PC-9 (cell line): Measurements from ENCODE around the gene PLPP3. TPM values are rescaled to one million over a fixed set of nuclear protein-coding genes. Genes with fewer than 3 reads are reported as not detected.

ENCODE experiments used
- Bru-seq: library from RNA; stranded (reverse); fragments of 400-500 nt; gene quantifications from one replicate; lab custom pipeline; 2021; lab: Mats Ljungman, UMichigan
- BruChase-seq, 2 experiments: library from RNA; stranded (reverse); fragments of 400-500 nt; gene quantifications; one replicate each; lab custom pipeline; 2021; lab: Mats Ljungman, UMichigan
- BruUV-seq: library from RNA; stranded (reverse); fragments of 400-500 nt; replicated peaks from 2 replicates; lab custom pipeline; 2021; lab: Mats Ljungman, UMichigan
- CTCF ChIA-PET: fragments of 300-600 bp; sonication (Branson Sonifier 250); formaldehyde crosslinking; loops from one replicate; lab custom pipeline; 2022; ENCODE audit warnings: antibody characterized with exemption; lab: Charles Lee
- POLR2A ChIA-PET: fragments of 300-600 bp; sonication (Branson Sonifier 250); formaldehyde crosslinking; loops from one replicate; lab custom pipeline; 2022; ENCODE audit warnings: antibody characterized with exemption; ENCODE audit not compliant: unreplicated experiment; lab: Charles Lee
- DNase-seq, 2 experiments: peaks; one replicate each; pipeline versions ENCODE4 v3.0.0 to v3.0.0-alpha.2; 2015 to 2022; ENCODE audit warnings: mixed read lengths in 1 of 2
- H2AFZ ChIP-seq: fragments of 200-600 bp; sonication (generic); 2 replicates; pipeline ENCODE4 v1.8.1; 2017; ENCODE audit warnings: antibody characterized with exemption
- H3F3A ChIP-seq: fragments of 200-600 bp; sonication (generic); 2 replicates; pipeline ENCODE4 v1.8.1; 2017; ENCODE audit warnings: antibody characterized with exemption, mild to moderate bottlenecking, low read depth; ENCODE audit not compliant: insufficient read depth
- H3K27ac ChIP-seq: fragments of 200-600 bp; sonication (generic); 2 replicates; pipeline ENCODE4 v1.6.1; 2016; ENCODE audit warnings: mixed run types
- H3K27me3 ChIP-seq: fragments of 200-600 bp; sonication (generic); 2 replicates; pipeline ENCODE4 v1.6.1; 2016; ENCODE audit warnings: low read depth, mixed run types; ENCODE audit not compliant: insufficient read depth
- H3K36me3 ChIP-seq: fragments of 200-600 bp; sonication (generic); 2 replicates; pipeline ENCODE4 v1.6.1; 2016; ENCODE audit warnings: low read depth, mixed run types
- H3K4me1 ChIP-seq: fragments of 200-600 bp; sonication (generic); replicated peaks from 2 replicates; pipeline ENCODE4 v1.6.1; 2016; ENCODE audit warnings: mixed run types; ENCODE audit not compliant: insufficient read depth
- H3K4me2 ChIP-seq: fragments of 200-600 bp; sonication (generic); 2 replicates; pipeline ENCODE4 v1.6.1; 2017; ENCODE audit warnings: mixed run types
- H3K4me3 ChIP-seq: fragments of 200-600 bp; sonication (generic); 2 replicates; pipeline ENCODE4 v1.6.1; 2016; ENCODE audit warnings: mixed run types
- H3K79me2 ChIP-seq: fragments of 200-600 bp; sonication (generic); 2 replicates; pipeline ENCODE4 v1.6.1; 2017; ENCODE audit warnings: low read depth, mixed run types
- H3K9me2 ChIP-seq: fragments of 200-600 bp; sonication (generic); 2 replicates; pipeline ENCODE4 v1.8.1; 2017; ENCODE audit warnings: mild to moderate bottlenecking; ENCODE audit not compliant: insufficient read depth
- H3K9me3 ChIP-seq: fragments of 200-600 bp; sonication (generic); 2 replicates; pipeline ENCODE4 v1.8.1; 2016; ENCODE audit warnings: low read depth; ENCODE audit not compliant: insufficient read depth
- H4K20me1 ChIP-seq: fragments of 200-600 bp; sonication (generic); 2 replicates; pipeline ENCODE4 v1.8.1; 2017; ENCODE audit not compliant: insufficient read depth
- CTCF ChIP-seq: fragments of 200-600 bp; sonication (generic); conservative IDR thresholded peaks from 2 replicates; pipeline ENCODE4 v1.6.1; 2017; ENCODE audit warnings: mixed run types, antibody characterized with exemption, mild to moderate bottlenecking, moderate library complexity
- EZH2 ChIP-seq: fragments of 200-600 bp; sonication (generic); IDR thresholded peaks from 2 replicates; pipeline ENCODE4 v1.8.0; 2017; ENCODE audit warnings: antibody characterized with exemption, low read depth
- intact Hi-C: fragments of 100-400 bp; cut with micrococcal nuclease; formaldehyde crosslinking; loops from one replicate; pipeline ENCODE4 v1.10.0; 2022; ENCODE audit not compliant: unreplicated experiment
- long read RNA-seq: library from polyadenylated mRNA; stranded (forward); transcript quantifications from one replicate; pipeline ENCODE4 v2.0.0, GENCODE V29; 2022
- total RNA-seq: library from RNA; stranded (reverse); gene quantifications from 2 replicates; pipeline ENCODE4 v1.2.3, GENCODE V29; 2021

Gene PLPP3
- total RNA-seq = 16.5 and 22.4 TPM in 2 replicates
- Bru-seq, nascent RNA = percentile 86 among the genes with signal in this experiment
- BruChase-seq, experiment 1, labeled RNA remaining after a 2-hour chase = percentile 79 among the genes with signal in this experiment
- BruChase-seq, experiment 2, labeled RNA remaining after a 6-hour chase = percentile 77 among the genes with signal in this experiment
- long read RNA-seq, transcript PLPP3-201 (6 exons, 3,292 nt) = major isoform, 14 of 26 reads
- long read RNA-seq, transcript PLPP3-204 (3 exons, 696 nt) = minor isoform, 6 of 26 reads
- long read RNA-seq, partial matches to known transcripts = 0 of 26 reads
- long read RNA-seq, other reads (novel, unspliced or antisense) = 5 of 26 reads

- Histone ChIP-seq H3K79me2 (peaks cover 50% of the 10 kb centered on the region), H3K27me3 (no peaks in the 10 kb centered on the region), H3K4me3 (peak within 1 kb of the TSS; percentile 87), H4K20me1 (no peaks in the 10 kb centered on the region; the same call in 1 of the 2 replicates), H3K9me3 (no peaks in the 10 kb centered on the region), H2AFZ (peak within 1 kb of the TSS; percentile 96), H3K4me1 (peaks cover 40% of the 10 kb centered on the region), H3F3A (peaks cover 4% of the 10 kb centered on the region; the same call in 1 of the 2 replicates), H3K27ac (peak within 1 kb of the TSS; percentile 57), H3K4me2 (peak within 1 kb of the TSS; percentile 80), H3K36me3 (no peaks in the 10 kb centered on the region), H3K9me2 (no peaks in the 10 kb centered on the region)
- ChIA-PET POLR2A (interaction anchor here (0.6 to 0.8 kb wide), 5 partner anchors 123 to 765 kb away, joined by 3 to 10 read pairs (median 6); no protein-coding TSS in a partner anchor), CTCF (no interaction called here)
- TF ChIP-seq CTCF (peak; percentile 65), EZH2 (no peak)
- intact Hi-C loops = loop anchor here (1.0 to 10.0 kb wide), 12 partner anchors 62 to 1150 kb away; no protein-coding TSS in a partner anchor
- TSS peak; percentile 41 for BruUV-seq
- peak; percentile 81 to 86 for DNase-seq
These were observed at the start of gene PLPP3 for GRCh38 chr1:56578963-56579875. PLPP3 (minus strand) TSS chr1:56579563; CDS start chr1:56579016, 547 bp downstream.

GRCh38 chr1:56627636-56628039 lies 48.3 kb upstream of the PLPP3 start:
- CTCF ChIA-PET = interaction anchor here (0.6 kb wide), 1 partner anchor 992 kb away, joined by 4 read pairs; no protein-coding TSS in a partner anchor
- Histone ChIP-seq H3K4me1 (no peaks in the 10 kb centered on the region), H3K36me3 (no peaks in the 10 kb centered on the region), H3K4me3 (no peak overlapping the region), H4K20me1 (no peaks in the 10 kb centered on the region), H3K9me2 (no peaks in the 10 kb centered on the region), H2AFZ (no peak overlapping the region), H3K27me3 (no peaks in the 10 kb centered on the region), H3K4me2 (no peak overlapping the region), H3K27ac (no peak overlapping the region), H3K9me3 (no peaks in the 10 kb centered on the region), H3K79me2 (no peaks in the 10 kb centered on the region), H3F3A (no peaks in the 10 kb centered on the region)
- intact Hi-C loops = no loop called here
- POLR2A ChIA-PET = no interaction called here
- TF ChIP-seq CTCF (no peak), EZH2 (no peak)
- no peak for DNase-seq
- no TSS peak for BruUV-seq

DNA sequence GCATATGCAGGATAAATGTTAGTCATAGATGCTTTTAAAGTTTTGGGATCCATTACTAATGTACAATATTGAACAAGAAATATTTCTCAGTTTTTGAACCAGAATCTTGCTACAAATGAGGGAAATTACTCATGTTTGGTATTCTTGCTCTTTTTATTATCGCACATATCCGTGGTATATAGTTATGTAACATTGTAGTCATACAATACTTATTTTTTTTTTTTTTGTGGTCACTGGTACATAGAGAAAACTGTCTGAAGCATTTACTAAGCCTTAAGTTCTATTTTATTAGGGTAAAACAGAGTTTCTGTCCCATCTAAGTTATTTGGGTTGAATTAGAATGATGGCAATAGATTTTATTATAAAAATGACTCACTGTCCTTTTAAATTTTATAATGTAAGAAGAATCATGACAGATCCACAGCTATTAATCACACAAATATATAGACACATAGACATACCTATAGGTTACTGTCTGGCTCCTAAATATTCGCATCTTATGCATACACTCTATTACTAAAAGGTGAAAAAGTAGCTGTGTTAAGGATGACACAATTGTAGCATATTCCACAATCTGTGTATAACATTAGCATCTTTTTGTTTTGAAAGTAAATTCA lies 47.8 kb upstream of the PLPP3 start:
- TF ChIP-seq CTCF (no peak), EZH2 (no peak)
- Histone ChIP-seq H3K4me3 (no peak overlapping the region), H3K9me2 (no peaks in the 10 kb centered on the region), H3K4me2 (no peak overlapping the region), H3K27ac (no peak overlapping the region), H3K36me3 (no peaks in the 10 kb centered on the region), H3K27me3 (no peaks in the 10 kb centered on the region), H3F3A (no peaks in the 10 kb centered on the region), H3K4me1 (no peaks in the 10 kb centered on the region), H4K20me1 (no peaks in the 10 kb centered on the region), H2AFZ (no peak overlapping the region), H3K9me3 (no peaks in the 10 kb centered on the region), H3K79me2 (no peaks in the 10 kb centered on the region)
- BruUV-seq = no TSS peak
- DNase-seq = no peak
- CTCF ChIA-PET = no interaction called here
- POLR2A ChIA-PET = no interaction called here
- intact Hi-C loops = no loop called here
